HepG2 (cell line): ENCODE data around the gene ALG1L2. TPM values are rescaled to one million over a fixed set of nuclear protein-coding genes. Genes with fewer than 3 reads are reported as not detected.

Source experiments
- AGO1 ChIP-seq: fragments of 200-400 bp; formaldehyde crosslinking; IDR thresholded peaks from 2 replicates; pipeline ENCODE4 v1.6.1; 2017; ENCODE audit warnings: mild to moderate bottlenecking, low read depth, low read length, moderate library complexity; ENCODE audit not compliant: poor library complexity, severe bottlenecking
- CBX2 ChIP-seq, 2 experiments: fragments of 200-600 bp in 1 of 2; sonication (generic); formaldehyde crosslinking in 1 of 2; IDR thresholded peaks; 2 replicates each; pipeline versions ENCODE4 v1.7.0 to v1.8.1; 2018 to 2022; ENCODE audit warnings: low read depth in 2 of 2, low read length in 1 of 2, mild to moderate bottlenecking in 1 of 2, missing genetic modification reagents in 1 of 2
- GRHL1 ChIP-seq: sonication (generic); formaldehyde crosslinking; conservative IDR thresholded peaks from 2 replicates; pipeline ENCODE4 v1.8.0; 2022; ENCODE audit warnings: missing genetic modification reagents
- HNRNPLL ChIP-seq: fragments of 200-400 bp; formaldehyde crosslinking; IDR thresholded peaks from 2 replicates; pipeline ENCODE4 v1.6.1; 2017; ENCODE audit warnings: mild to moderate bottlenecking, low read depth, low read length; ENCODE audit not compliant: poor library complexity, severe bottlenecking
- NR1H2 ChIP-seq: sonication (generic); formaldehyde crosslinking; IDR thresholded peaks from 2 replicates; pipeline ENCODE4 v1.8.1; 2022; ENCODE audit warnings: low read depth, missing genetic modification reagents, borderline replicate concordance
- PATZ1 ChIP-seq: sonication (generic); formaldehyde crosslinking; IDR thresholded peaks from 2 replicates; pipeline ENCODE4 v1.4.0; 2020; ENCODE audit warnings: missing genetic modification reagents
- PAX8 ChIP-seq: sonication (generic); formaldehyde crosslinking; IDR thresholded peaks from 2 replicates; pipeline ENCODE4 v1.8.0; 2022; ENCODE audit warnings: mild to moderate bottlenecking, missing genetic modification reagents, borderline replicate concordance
- POGK ChIP-seq: sonication (generic); formaldehyde crosslinking; conservative IDR thresholded peaks from 2 replicates; pipeline ENCODE4 v1.8.0; 2022; ENCODE audit warnings: mild to moderate bottlenecking, moderate library complexity, missing genetic modification reagents
- TAF15 ChIP-seq: fragments of 200-400 bp; formaldehyde crosslinking; IDR thresholded peaks from one replicate; pipeline ENCODE4 v1.6.1; 2018; ENCODE audit warnings: mild to moderate bottlenecking, low read depth, low read length; ENCODE audit not compliant: poor library complexity, severe bottlenecking
- ZBTB20 ChIP-seq: sonication (generic); formaldehyde crosslinking; IDR thresholded peaks from 2 replicates; pipeline ENCODE4 v1.8.1; 2023; ENCODE audit warnings: missing genetic modification reagents, low read depth, mild to moderate bottlenecking, borderline replicate concordance
- ZBTB8A ChIP-seq: sonication (generic); formaldehyde crosslinking; IDR thresholded peaks from 2 replicates; pipeline ENCODE4 v1.4.0; 2020; ENCODE audit warnings: mild to moderate bottlenecking, low read depth, missing genetic modification reagents, borderline replicate concordance
- ZFAT ChIP-seq: sonication (generic); formaldehyde crosslinking; conservative IDR thresholded peaks from 2 replicates; pipeline ENCODE4 v1.8.1; 2023; ENCODE audit warnings: missing genetic modification reagents, inconsistent platforms
- ZFP36L2 ChIP-seq: sonication (generic); formaldehyde crosslinking; IDR thresholded peaks from 2 replicates; pipeline ENCODE4 v1.4.0; 2020; ENCODE audit warnings: missing genetic modification reagents
- ZFY ChIP-seq: sonication (generic); formaldehyde crosslinking; IDR thresholded peaks from 2 replicates; pipeline ENCODE4 v1.4.0; 2020; ENCODE audit warnings: missing genetic modification reagents
- ZNF280D ChIP-seq: sonication (generic); formaldehyde crosslinking; IDR thresholded peaks from 2 replicates; pipeline ENCODE4 v1.5.1; 2020; ENCODE audit warnings: mild to moderate bottlenecking, missing genetic modification reagents
- ZNF432 ChIP-seq: sonication (generic); formaldehyde crosslinking; IDR thresholded peaks from 2 replicates; pipeline ENCODE4 v1.5.0; 2020; ENCODE audit warnings: missing genetic modification reagents, mild to moderate bottlenecking, borderline replicate concordance
- ZNF629 ChIP-seq: sonication (generic); formaldehyde crosslinking; conservative IDR thresholded peaks from 2 replicates; pipeline ENCODE4 v1.5.0; 2020; ENCODE audit warnings: missing genetic modification reagents
- ZNF678 ChIP-seq: sonication (generic); formaldehyde crosslinking; IDR thresholded peaks from 2 replicates; pipeline ENCODE4 v1.4.0; 2020; ENCODE audit warnings: mild to moderate bottlenecking, missing genetic modification reagents
- ZSCAN29 ChIP-seq: sonication (generic); formaldehyde crosslinking; conservative IDR thresholded peaks from 2 replicates; pipeline ENCODE4 v1.4.0; 2020; ENCODE audit warnings: mild to moderate bottlenecking, missing genetic modification reagents
- polyA plus RNA-seq, 8 experiments: library from polyadenylated mRNA; depleted of rRNA in 3 of 8; stranded (reverse) in 7 of 8; unstranded in 1 of 8; fragments of >200 nt; fragmentation: Illumina TruSeq in 4 of 8; extraction: Trizol in 4 of 8; gene quantifications; 2 replicates each; pipeline versions ENCODE4 v1.2.1 to v1.2.3, GENCODE V29; 2011 to 2016; ENCODE audit warnings: low read depth in 4 of 8, missing spikeins in 1 of 8, mixed read lengths in 1 of 8; ENCODE audit not compliant: insufficient read depth in 1 of 8
- total RNA-seq, 5 experiments: library from RNA; depleted of rRNA; stranded (reverse); fragments of >200 nt; fragmentation: Illumina TruSeq; extraction: Trizol; gene quantifications; 2 replicates each; pipeline ENCODE4 v1.2.3, GENCODE V29; 2016; ENCODE audit warnings: low read depth in 1 of 5

The ALG1L2 gene
- total and polyA plus RNA-seq, 2 of the 13 experiments (the other 11 are each of a cell fraction or from before 2014, with no cell fraction given) = 0.13 to 0.55 TPM

- TF ChIP-seq ZBTB8A (CRISPR knock-in tag) (no peak), TAF15 (no peak), ZSCAN29 (CRISPR knock-in tag) (no peak), GRHL1 (CRISPR knock-in tag) (no peak), ZFAT (CRISPR knock-in tag) (no peak), ZNF280D (CRISPR knock-in tag) (no peak), PATZ1 (CRISPR knock-in tag) (no peak), ZNF432 (no peak), ZBTB20 (no peak), HNRNPLL (peak; percentile 29), PAX8 (no peak), ZFP36L2 (CRISPR knock-in tag) (no peak), ZFY (CRISPR knock-in tag) (peak; percentile 65), AGO1 (no peak), POGK (CRISPR knock-in tag) (no peak), CBX2 (IDR thresholded peaks at IDR 0.05; ENCODE audit: low read depth, low read length) (no peak), CBX2 (CRISPR knock-in tag; IDR thresholded peaks at IDR 0.05; ENCODE audit: low read depth) (no peak), ZNF678 (CRISPR knock-in tag) (peak; percentile 53; the same call in 1 of the 2 replicates), ZNF629 (CRISPR knock-in tag) (no peak), NR1H2 (CRISPR knock-in tag) (no peak)
Observed at GRCh38 chr3:130111185-130111864, 29.7 kb downstream of the ALG1L2 start (continued).
